22Rv1 (cell line): Measurements from ENCODE around the gene DENND6B.
"Not testable (repeated sequence)": the region's sequence is repeated elsewhere in the genome, so short reads cannot be mapped to it uniquely, and the experiment has no call there.

Experiments
- CTCF ChIP-seq: fragments of 450-650 bp; IDR thresholded peaks from 2 replicates; pipeline ENCODE4 v1.5.1; 2017; ENCODE audit warnings: mild to moderate bottlenecking
- ZFX ChIP-seq: fragments of 450-650 bp; IDR thresholded peaks from 2 replicates; pipeline ENCODE4 v1.6.1; 2017; ENCODE audit warnings: antibody characterized with exemption, borderline replicate concordance

- TF ChIP-seq CTCF, ZFX: not testable (repeated sequence)
Measured at GRCh38 chr22:50273352-50273751, 53.5 kb downstream of the DENND6B start.
